Measurements from ENCODE around the gene RNF223. TPM values are rescaled to one million over a fixed set of nuclear protein-coding genes. Genes with fewer than 3 reads are reported as not detected.

The RNF223 gene
- total RNA-seq, 1 experiment from 2014 or later, result not detected

DNA sequence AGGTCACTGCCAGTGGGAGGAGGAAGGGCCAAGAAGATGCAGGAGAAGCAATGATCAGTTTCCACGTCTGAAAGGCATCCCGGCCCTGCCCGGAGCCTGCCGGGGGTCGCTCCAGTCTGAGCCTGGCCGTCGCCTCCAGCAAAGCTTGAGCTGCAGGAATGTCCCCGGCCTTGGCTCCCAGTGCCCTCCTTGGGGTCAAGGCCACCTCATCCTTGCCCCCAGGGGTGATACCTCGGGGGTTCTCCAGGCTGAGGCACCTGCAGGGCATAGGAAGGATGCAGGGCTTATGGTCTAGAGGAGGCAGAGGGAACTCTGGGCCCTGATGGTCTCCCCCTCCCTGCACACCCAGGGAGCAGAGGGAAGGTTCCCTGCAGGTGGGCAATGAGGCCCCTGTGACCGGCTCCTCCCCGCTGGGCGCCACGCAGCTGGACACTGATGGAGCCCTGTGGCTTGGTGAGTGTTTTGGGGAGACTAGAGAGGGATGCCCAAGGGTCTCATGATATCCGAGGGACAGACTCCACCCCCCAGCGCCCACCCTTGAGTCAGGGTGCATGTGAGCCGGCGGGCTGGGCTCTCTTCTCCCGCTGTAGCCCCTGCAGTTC is 19.9 kb downstream of the RNF223 start:
- Histone ChIP-seq H3K27ac (ENCODE audit: insufficient read length, low read depth, low read length) (no peak overlapping the region), H3K4me1 (ENCODE audit: insufficient read depth, low read length) (no peaks in the 10 kb centered on the region), H3K18ac (ENCODE audit: insufficient read length, low read depth, low read length) (no peak overlapping the region), H4K5ac (ENCODE audit: insufficient read length, low read depth, low read length) (no peak overlapping the region), H3K9me3 (ENCODE audit: control insufficient read depth, low read depth, low read length) (no peaks in the 10 kb centered on the region), H3K79me1 (ENCODE audit: insufficient read depth, low read depth, low read length, poor library complexity, severe bottlenecking) (no peaks in the 10 kb centered on the region), H4K91ac (ENCODE audit: insufficient read length, low read depth, low read length) (no peak overlapping the region), H3K4me2 (ENCODE audit: insufficient read depth, insufficient read length, low read length) (no peak overlapping the region), H2AK5ac (ENCODE audit: insufficient read length, low read length) (no peak overlapping the region), H3T11ph (ENCODE audit: low read length) (no peak overlapping the region), H4K20me1 (ENCODE audit: control insufficient read depth, insufficient read depth, insufficient read length) (no peaks in the 10 kb centered on the region), H3K23ac (ENCODE audit: insufficient read length, low read depth, low read length) (no peak overlapping the region), H2BK15ac (ENCODE audit: low read depth, low read length) (no peak overlapping the region), H3K27me3 (ENCODE audit: insufficient read depth, low read length) (peaks cover 4% of the 10 kb centered on the region; the same call in 1 of the 2 replicates), H4K8ac (replicated peaks; ENCODE audit: insufficient read length, low read depth, low read length) (no peak overlapping the region), H3K14ac (ENCODE audit: insufficient read depth, low read length) (no peak overlapping the region), H3K23me2 (ENCODE audit: insufficient read length, low read depth, low read length, poor library complexity, severe bottlenecking) (peaks cover 4% of the 10 kb centered on the region), H3K9ac (ENCODE audit: extremely low read depth, insufficient read length, low read length) (no peak overlapping the region), H3K79me2 (ENCODE audit: insufficient read depth, low read length) (no peaks in the 10 kb centered on the region; the same call in 1 of the 2 replicates), H2BK12ac (ENCODE audit: insufficient read length, low read depth, low read length) (no peak overlapping the region), H2BK20ac (ENCODE audit: low read depth, low read length, poor library complexity, severe bottlenecking) (no peak overlapping the region), H2BK5ac (ENCODE audit: insufficient read length, low read length) (no peak overlapping the region), H2BK120ac (ENCODE audit: low read depth, low read length, poor library complexity, severe bottlenecking) (no peak overlapping the region), H3K56ac (ENCODE audit: insufficient read length, low read depth, low read length) (no peak overlapping the region), H2AFZ (ENCODE audit: low read length) (no peak overlapping the region), H3K4ac (ENCODE audit: low read depth, low read length) (no peak overlapping the region)
- H3K4me1 Mint-ChIP-seq, result peaks cover 6 to 10% of the 10 kb centered on the region in 2 experiments
- TF ChIP-seq, protein P1, sequence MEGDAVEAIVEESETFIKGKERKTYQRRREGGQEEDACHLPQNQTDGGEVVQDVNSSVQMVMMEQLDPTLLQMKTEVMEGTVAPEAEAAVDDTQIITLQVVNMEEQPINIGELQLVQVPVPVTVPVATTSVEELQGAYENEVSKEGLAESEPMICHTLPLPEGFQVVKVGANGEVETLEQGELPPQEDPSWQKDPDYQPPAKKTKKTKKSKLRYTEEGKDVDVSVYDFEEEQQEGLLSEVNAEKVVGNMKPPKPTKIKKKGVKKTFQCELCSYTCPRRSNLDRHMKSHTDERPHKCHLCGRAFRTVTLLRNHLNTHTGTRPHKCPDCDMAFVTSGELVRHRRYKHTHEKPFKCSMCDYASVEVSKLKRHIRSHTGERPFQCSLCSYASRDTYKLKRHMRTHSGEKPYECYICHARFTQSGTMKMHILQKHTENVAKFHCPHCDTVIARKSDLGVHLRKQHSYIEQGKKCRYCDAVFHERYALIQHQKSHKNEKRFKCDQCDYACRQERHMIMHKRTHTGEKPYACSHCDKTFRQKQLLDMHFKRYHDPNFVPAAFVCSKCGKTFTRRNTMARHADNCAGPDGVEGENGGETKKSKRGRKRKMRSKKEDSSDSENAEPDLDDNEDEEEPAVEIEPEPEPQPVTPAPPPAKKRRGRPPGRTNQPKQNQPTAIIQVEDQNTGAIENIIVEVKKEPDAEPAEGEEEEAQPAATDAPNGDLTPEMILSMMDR (conservative IDR thresholded peaks at IDR 0.05), result no peak
- no CpG with 5 or more reads among the region's 18 CpGs for WGBS (ENCODE audit: extremely low coverage, insufficient read length, low lambda C conversion rate)
- H3K27me3 Mint-ChIP-seq (ENCODE audit: low read depth), result peaks cover 31% of the 10 kb centered on the region
- no peaks in the 10 kb centered on the region for H3K9me3 Mint-ChIP-seq
- DNase-seq, result no peak
- no peak overlapping the region for H3K4me3 Mint-ChIP-seq
- no peak overlapping the region for H3K27ac Mint-ChIP-seq
- H3K36me3 Mint-ChIP-seq (ENCODE audit: insufficient read depth in 1 of 3, low read depth in 3 of 3), result peaks cover 10 to 38% (median 34%) of the 10 kb centered on the region in 3 experiments
